Lower leg skin (tissue), 4 donors: ENCODE measurements around the gene MTMR3. TPM values are rescaled to one million over a fixed set of nuclear protein-coding genes. Genes with fewer than 3 reads are reported as not detected.

Experiments used
- DNase-seq, 2 donors: peaks; one replicate each; pipeline ENCODE4 v3.0.0-alpha.2; 2019; ENCODE audit warnings: low spot score in 2 of 2
- H3K4me3 ChIP-seq: fragments of 200-600 bp; sonication (generic); 2 replicates; pipeline ENCODE4 v1.5.1; 2017; ENCODE audit warnings: mild to moderate bottlenecking, low read depth; ENCODE audit not compliant: poor library complexity, severe bottlenecking
- POLR2A ChIP-seq, 2 donors: fragments of 450-650 bp; IDR thresholded peaks; one replicate each; pipeline ENCODE4 v1.6.1; 2016 to 2017; ENCODE audit warnings: antibody characterized with exemption in 2 of 2, mild to moderate bottlenecking in 1 of 2, moderate library complexity in 1 of 2
- WGBS, 2 donors: methylation state at CpG; one replicate each; pipeline ENCODE4 v1.1.5; 2018; 5-methylcytosine and 5-hydroxymethylcytosine counted together
- intact Hi-C: fragments of 100-400 bp; cut with DNase I; formaldehyde crosslinking; loops from one replicate; pipeline ENCODE4 v1.15.0; 2023; ENCODE audit warnings: low total_unique reads
- total RNA-seq, 4 donors: library from RNA; depleted of rRNA; stranded (reverse); fragments of >200 nt; gene quantifications; one replicate each; pipeline ENCODE4 v1.1.0, GENCODE V29; 2016
- TF ChIP-seq, protein P1 (sequence below), 3 donors: fragments of 450-650 bp; IDR thresholded peaks; one replicate each; pipeline ENCODE4 v1.5.1; 2016; ENCODE audit warnings: antibody characterized with exemption in 3 of 3, mild to moderate bottlenecking in 3 of 3, moderate library complexity in 2 of 3

MTMR3 gene
- total RNA-seq, 4 donors from 2014 or later, result 51.4 to 70.5 (median 62.6) TPM

DNA sequence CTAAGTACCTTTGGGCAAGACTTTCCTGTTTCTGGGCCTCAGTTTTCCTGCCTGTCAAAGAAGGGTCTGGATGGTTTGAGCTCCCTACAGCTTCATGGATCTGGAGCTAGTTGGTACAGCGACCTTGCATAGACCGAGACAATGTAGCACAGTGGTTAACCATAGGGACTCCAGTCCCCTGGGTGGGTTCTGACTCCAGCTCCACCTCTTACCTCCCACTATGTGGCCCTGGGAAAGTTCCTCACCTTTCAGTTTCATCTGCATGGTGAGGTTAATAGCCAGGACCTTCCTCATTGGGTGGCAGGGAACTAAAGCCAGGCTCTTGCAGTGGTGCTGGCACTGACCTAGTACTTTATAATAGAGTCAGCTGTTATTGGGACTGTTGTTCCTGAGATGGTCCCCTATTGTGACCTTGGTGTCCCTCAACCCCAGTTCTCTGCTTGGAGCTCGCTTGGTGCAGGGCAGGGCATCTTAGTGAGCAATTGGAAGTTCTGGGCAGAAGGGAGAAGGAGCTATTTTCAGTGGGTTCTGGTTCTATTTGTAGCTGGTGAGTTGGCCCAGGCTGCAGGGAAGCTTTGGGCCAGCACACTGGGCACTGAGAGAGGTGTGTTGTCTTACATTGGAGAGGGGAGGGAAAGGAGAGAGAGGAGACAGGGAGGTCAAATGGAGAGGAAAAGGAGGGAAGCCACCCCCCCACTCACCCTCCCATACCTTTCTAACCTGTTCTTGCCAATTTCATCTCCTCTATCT lies 10.7 kb upstream of the MTMR3 start:
- intact Hi-C loops, result no loop called here
- H3K4me3 ChIP-seq, result no peak overlapping the region
- WGBS, 2 donors, result 93 to 100% methylated on average over 3 of the region's 3 CpGs
- no peak for DNase-seq
- TF ChIP-seq, protein P1, sequence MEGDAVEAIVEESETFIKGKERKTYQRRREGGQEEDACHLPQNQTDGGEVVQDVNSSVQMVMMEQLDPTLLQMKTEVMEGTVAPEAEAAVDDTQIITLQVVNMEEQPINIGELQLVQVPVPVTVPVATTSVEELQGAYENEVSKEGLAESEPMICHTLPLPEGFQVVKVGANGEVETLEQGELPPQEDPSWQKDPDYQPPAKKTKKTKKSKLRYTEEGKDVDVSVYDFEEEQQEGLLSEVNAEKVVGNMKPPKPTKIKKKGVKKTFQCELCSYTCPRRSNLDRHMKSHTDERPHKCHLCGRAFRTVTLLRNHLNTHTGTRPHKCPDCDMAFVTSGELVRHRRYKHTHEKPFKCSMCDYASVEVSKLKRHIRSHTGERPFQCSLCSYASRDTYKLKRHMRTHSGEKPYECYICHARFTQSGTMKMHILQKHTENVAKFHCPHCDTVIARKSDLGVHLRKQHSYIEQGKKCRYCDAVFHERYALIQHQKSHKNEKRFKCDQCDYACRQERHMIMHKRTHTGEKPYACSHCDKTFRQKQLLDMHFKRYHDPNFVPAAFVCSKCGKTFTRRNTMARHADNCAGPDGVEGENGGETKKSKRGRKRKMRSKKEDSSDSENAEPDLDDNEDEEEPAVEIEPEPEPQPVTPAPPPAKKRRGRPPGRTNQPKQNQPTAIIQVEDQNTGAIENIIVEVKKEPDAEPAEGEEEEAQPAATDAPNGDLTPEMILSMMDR (IDR thresholded peaks at IDR 0.05), result no peak
- no peak for TF ChIP-seq POLR2A (IDR thresholded peaks at IDR 0.05)

DNA sequence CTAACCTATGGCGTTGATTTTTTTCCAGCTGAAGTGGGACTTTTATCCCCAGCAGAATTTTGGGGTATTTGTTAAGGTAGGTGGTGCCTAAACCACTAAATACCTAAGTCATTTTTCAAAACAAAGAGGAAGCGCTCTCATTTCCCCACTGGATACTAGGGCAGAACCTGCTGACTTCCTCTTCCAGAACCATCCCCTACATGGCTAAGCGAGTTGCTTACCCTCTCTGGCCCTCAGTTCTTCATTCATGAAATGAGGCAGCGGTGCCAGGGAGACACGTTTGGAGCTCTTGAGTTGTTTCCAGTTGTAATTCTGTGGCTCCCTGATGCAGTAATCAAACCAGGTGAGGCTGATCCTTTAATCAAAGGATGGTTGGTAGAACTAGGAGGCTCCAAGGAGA lies 10.0 kb upstream of the MTMR3 start:
- DNase-seq, result no peak
- TF ChIP-seq POLR2A (IDR thresholded peaks at IDR 0.05), result no peak
- TF ChIP-seq, protein P1 (IDR thresholded peaks at IDR 0.05), result no peak
- intact Hi-C loops, result no loop called here
- no peak overlapping the region for H3K4me3 ChIP-seq
- WGBS, 2 donors, result 70 to 79% methylated on average over 5 of the region's 5 CpGs

- no peak for DNase-seq
- intact Hi-C loops, result no loop called here
- 82 to 83% methylated on average over 2 of the region's 2 CpGs for WGBS, 2 donors
- no peak overlapping the region for H3K4me3 ChIP-seq
- TF ChIP-seq, protein P1 (IDR thresholded peaks at IDR 0.05), result no peak
- no peak for TF ChIP-seq POLR2A (IDR thresholded peaks at IDR 0.05)
Measured at GRCh38 chr22:29873943-29874342, 9.0 kb upstream of the MTMR3 start.

DNA sequence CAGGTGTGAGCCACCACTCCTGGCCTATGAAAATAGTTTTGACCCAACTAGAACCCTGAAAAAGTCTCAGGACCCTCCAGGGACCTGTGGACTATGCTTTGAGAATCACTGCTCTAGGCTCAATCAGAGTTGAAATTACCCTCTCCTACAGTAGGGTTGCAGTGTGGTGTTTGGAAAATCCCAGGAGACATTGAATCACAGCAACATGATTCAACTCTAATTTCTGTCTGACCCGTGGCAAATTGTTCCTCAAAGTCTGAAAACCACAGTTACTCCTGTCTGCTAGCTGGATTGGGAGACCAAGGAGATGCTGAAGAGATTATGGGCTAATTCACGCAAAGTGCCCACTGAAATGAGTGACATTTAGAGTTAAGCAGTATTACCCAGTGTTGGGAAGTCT lies 5.4 kb upstream of the MTMR3 start:
- TF ChIP-seq, protein P1 (IDR thresholded peaks at IDR 0.05), result no peak
- no peak for TF ChIP-seq POLR2A (IDR thresholded peaks at IDR 0.05)
- no peak for DNase-seq
- intact Hi-C loops, result no loop called here
- H3K4me3 ChIP-seq, result no peak overlapping the region
- 60 to 71% methylated on average over 2 of the region's 2 CpGs for WGBS, 2 donors

DNA sequence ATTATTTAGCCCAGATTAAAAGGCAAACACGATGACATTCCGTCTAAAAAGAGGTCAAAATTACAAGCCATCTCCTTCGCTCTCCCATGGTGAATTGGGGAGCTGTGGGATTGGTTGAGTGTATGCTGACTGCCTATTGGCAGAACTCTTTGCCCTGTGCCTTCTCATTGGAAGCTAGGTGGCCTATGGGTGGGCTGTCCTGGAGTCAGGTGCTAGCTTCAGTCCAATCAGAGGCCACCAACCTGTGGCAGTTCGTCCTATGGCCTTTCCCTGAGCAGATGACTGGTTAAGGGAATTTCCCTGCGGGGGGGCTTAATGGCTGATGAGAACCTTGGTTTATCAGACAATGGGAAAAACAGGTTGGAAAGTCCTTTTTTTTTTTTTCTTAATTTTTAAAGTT lies 3.2 kb upstream of the MTMR3 start:
- no peak for DNase-seq
- no peak overlapping the region for H3K4me3 ChIP-seq
- WGBS, 2 donors, result 95% methylated on average over 5 of the region's 5 CpGs
- intact Hi-C loops, result no loop called here
- TF ChIP-seq POLR2A (IDR thresholded peaks at IDR 0.05), result no peak
- TF ChIP-seq, protein P1 (IDR thresholded peaks at IDR 0.05), result no peak

GRCh38 chr22:29882716-29883044 lies 294 bp upstream of the MTMR3 start:
- 0% methylated on average over 5 of the region's 5 CpGs for WGBS, 2 donors
- DNase-seq, result no peak
- TF ChIP-seq POLR2A (IDR thresholded peaks at IDR 0.05), result no peak
- intact Hi-C loops, result no loop called here
- H3K4me3 ChIP-seq, result no peak overlapping the region
